ENCODE measurements around the gene GEMIN5.

- TF ChIP-seq CEBPB (IDR thresholded peaks at IDR 0.05; ENCODE audit: borderline replicate concordance, low read depth, low read length) (no peak), SIN3A (IDR thresholded peaks at IDR 0.05; ENCODE audit: borderline replicate concordance, low read depth, low read length) (no peak), CTCF (CRISPR knock-in tag; IDR thresholded peaks at IDR 0.05) (no peak), ZNF850 (CRISPR knock-in tag; conservative IDR thresholded peaks at IDR 0.05) (no peak), NR3C1 (CRISPR knock-in tag; IDR thresholded peaks at IDR 0.05) (no peak), RFX5 (IDR thresholded peaks at IDR 0.05; ENCODE audit: low read depth, low read length) (no peak), GTF2F1 (IDR thresholded peaks at IDR 0.05; ENCODE audit: low read length) (no peak)
- TF ChIP-seq, protein P1, sequence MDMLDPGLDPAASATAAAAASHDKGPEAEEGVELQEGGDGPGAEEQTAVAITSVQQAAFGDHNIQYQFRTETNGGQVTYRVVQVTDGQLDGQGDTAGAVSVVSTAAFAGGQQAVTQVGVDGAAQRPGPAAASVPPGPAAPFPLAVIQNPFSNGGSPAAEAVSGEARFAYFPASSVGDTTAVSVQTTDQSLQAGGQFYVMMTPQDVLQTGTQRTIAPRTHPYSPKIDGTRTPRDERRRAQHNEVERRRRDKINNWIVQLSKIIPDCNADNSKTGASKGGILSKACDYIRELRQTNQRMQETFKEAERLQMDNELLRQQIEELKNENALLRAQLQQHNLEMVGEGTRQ (IDR thresholded peaks at IDR 0.05; ENCODE audit: low read depth, low read length): no peak
- TF ChIP-seq, protein P1 (CRISPR knock-in tag; IDR thresholded peaks at IDR 0.05; ENCODE audit: borderline replicate concordance): no peak
Measured at GRCh38 chr5:154901276-154901675, 36.7 kb downstream of the GEMIN5 start.

All from HepG2 (cell line).